ENCODE measurements around the gene TGM4.
"Not testable (repeated sequence)": the region's sequence is repeated elsewhere in the genome, so short reads cannot be mapped to it uniquely, and the experiment has no call there.

Gene TGM4

DNA sequence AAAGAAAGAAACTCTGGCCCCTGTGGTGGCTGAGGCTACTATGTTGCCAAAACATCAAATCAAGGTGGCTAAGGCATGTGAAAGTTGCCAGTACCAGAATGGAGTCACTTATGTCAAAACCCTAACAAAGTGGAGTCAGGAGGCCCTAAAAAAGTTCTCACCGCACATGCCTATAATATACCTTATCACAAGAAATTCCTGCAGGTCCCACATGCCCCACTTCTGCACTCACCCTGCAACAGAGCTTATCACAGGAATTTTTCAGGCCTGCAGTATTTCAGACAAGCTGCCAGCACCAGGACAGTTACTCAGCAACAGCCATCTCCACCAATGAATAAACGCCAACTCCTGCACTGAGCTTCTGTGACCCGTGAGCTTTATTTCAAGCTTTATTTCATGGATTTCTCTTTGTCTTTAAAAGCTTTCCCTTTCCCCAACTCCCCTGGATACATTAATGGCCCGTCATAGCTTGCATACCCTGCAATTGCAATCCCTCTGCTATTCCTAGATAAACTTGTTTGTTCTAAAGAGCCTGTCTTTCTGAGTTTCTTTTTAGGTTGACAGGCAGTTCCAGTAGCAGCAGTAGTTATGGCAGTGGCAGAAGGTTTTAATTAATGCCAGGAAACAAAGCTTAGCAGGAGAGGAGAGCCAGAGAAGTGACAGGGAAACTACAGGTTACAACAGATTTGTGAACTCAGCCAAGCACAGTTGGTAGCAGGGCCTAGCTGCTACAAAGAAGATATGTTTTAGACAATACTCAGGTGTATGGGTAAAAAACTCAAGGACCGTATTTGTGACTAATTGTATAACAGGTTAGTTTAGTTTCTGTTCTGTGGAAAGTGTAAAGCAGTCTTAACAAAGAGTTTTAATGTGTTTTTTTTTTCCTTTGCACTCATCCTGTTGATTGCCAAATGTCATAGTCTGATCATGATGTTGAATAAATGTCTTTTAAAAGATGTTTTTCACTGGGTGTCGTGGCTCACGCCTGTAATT is 28.6 kb upstream of the TGM4 start:
- no peak overlapping the region for H3K9ac ChIP-seq
- no peak for TF ChIP-seq Cebpa-rat (IDR thresholded peaks at IDR 0.05)
- H4K20me1 ChIP-seq, result no peaks in the 10 kb centered on the region
- no peak overlapping the region for H3K4me3 ChIP-seq
- no peaks in the 10 kb centered on the region for H3K27me3 ChIP-seq
- H3K27ac ChIP-seq, result no peak overlapping the region
- peaks cover 38 to 97% (median 90%) of the 10 kb centered on the region in 11 experiments for H3K36me3 ChIP-seq
- H3K9me3 ChIP-seq (replicated peaks in 1 of 11), result no peaks in the 10 kb centered on the region
- no peaks in the 10 kb centered on the region for H3K4me1 ChIP-seq
- H3K4me2 ChIP-seq, result no peak overlapping the region

DNA sequence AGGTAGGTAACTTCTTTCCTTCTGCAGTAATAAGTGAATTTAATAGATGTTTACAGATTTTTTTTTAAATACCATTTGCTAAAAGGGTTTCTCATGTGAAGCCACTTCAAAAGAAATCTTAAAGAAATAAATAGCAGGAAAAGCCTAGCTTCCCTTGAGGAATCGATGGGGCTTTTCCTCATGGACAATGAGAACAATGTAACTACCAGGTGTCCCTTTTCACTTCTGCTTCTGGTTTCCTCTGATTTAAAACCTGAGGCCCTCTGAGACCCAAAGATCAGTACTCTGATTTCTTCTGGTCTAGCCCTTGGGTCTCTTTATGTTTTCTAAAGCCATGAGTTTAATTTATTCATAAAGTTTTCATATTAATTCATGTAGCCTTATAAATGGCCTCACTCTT is 25.8 kb upstream of the TGM4 start:
- Histone ChIP-seq H3K9me3 (replicated peaks in 1 of 11) (peaks cover 3 to 14% (median 12%) of the 10 kb centered on the region in 11 experiments; a peak in 19 of 22 replicates), H3K4me1 (no peaks in the 10 kb centered on the region), H3K27ac (no peak overlapping the region), H3K27me3 (no peaks in the 10 kb centered on the region), H3K4me3 (no peak overlapping the region), H4K20me1 (no peaks in the 10 kb centered on the region), H3K9ac (no peak overlapping the region), H3K4me2 (no peak overlapping the region), H3K36me3 (peaks cover 49 to 97% (median 90%) of the 10 kb centered on the region in 11 experiments)
- TF ChIP-seq Cebpa-rat (IDR thresholded peaks at IDR 0.05), result no peak

DNA sequence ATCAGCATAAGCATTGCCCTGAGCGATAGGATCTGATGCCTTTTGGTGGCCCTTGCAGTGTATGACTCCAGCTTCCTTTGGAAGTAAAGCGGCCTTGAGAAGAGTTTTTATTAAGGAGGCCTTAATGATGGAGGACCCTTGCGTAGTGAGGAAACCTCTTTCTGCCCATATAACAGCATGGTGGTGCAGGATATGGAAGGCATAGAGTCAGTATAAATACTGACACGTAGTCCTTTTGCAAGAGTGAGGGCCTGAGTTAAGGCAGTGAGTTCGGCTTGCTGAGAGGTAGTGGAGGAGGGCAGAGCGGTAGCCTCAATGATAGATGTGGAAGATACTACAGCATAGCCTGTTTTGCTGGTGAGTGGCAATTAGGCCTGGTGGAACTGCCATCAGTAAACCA is 17.7 kb upstream of the TGM4 start:
- H3K9ac ChIP-seq, H3K4me1 ChIP-seq, H3K4me2 ChIP-seq, H3K27ac ChIP-seq, H4K20me1 ChIP-seq, H3K4me3 ChIP-seq, H3K27me3 ChIP-seq: not testable (repeated sequence)
- Histone ChIP-seq H3K36me3 (peaks cover 29 to 64% (median 57%) of the 10 kb centered on the region in 11 experiments), H3K9me3 (replicated peaks in 1 of 11) (peaks cover 28 to 52% (median 49%) of the 10 kb centered on the region in 11 experiments)

DNA sequence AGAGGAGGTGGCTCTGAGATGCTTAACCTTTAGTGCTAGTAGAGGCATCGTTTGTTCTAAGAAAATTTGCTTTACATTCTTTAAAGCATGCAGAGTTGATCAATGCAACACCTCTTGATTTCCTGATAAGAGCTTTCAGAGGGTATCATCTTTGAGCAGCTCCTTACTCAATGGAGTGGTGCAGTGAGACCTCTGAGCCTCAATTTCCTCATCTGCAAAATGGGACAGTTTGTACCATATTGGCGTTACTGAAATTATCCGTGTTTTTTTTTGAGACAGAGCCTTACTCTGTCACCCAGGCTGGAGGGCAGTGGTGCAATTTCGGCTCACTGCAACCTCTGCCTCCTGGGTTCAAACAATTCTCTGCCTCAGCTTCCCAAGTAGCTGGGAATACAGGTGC is 14.3 kb upstream of the TGM4 start:
- TF ChIP-seq Cebpa-rat (IDR thresholded peaks at IDR 0.05), result no peak
- Histone ChIP-seq H3K27ac (no peak overlapping the region), H4K20me1 (no peaks in the 10 kb centered on the region), H3K36me3 (peaks cover 8 to 35% (median 25%) of the 10 kb centered on the region in 11 experiments; a peak in 21 of 22 replicates), H3K9ac (no peak overlapping the region), H3K4me1 (peaks cover 8 to 19% (median 12%) of the 10 kb centered on the region in 10 experiments), H3K9me3 (replicated peaks in 1 of 11) (peaks cover 19 to 29% (median 24%) of the 10 kb centered on the region in 11 experiments), H3K4me2 (no peak overlapping the region), H3K27me3 (no peaks in the 10 kb centered on the region), H3K4me3 (no peak overlapping the region)

GRCh38 chr3:44861412-44862225 is 12.8 kb upstream of the TGM4 start, which contains the start of gene TMEM42:
Gene TMEM42 (plus strand): TSS chr3:44861912. CDS start chr3:44861925, 13 bp downstream.
- Histone ChIP-seq H3K36me3 (peaks cover 7 to 30% (median 14%) of the 10 kb centered on the region in 11 experiments; a peak in 20 of 22 replicates), H3K4me3 (peak within 1 kb of the TSS; percentile 60 to 79 (median 68)), H3K9me3 (replicated peaks in 1 of 11) (peaks cover 4 to 14% (median 9%) of the 10 kb centered on the region in 11 experiments; a peak in 21 of 22 replicates), H3K4me1 (peaks cover 8 to 23% (median 12%) of the 10 kb centered on the region in 10 experiments), H3K4me2 (peak within 1 kb of the TSS; percentile 80 to 99 (median 92)), H4K20me1 (no peaks in the 10 kb centered on the region), H3K27me3 (no peaks in the 10 kb centered on the region), H3K9ac (peak within 1 kb of the TSS; percentile 76 to 92 (median 87)), H3K27ac (peak within 1 kb of the TSS; percentile 73 to 93 (median 87))
- TF ChIP-seq Cebpa-rat (IDR thresholded peaks at IDR 0.05), result no peak

GRCh38 chr3:44862226-44862637 is 12.2 kb upstream of the TGM4 start:
- H3K9ac ChIP-seq, result peak overlapping the region; percentile 76 to 92 (median 87)
- H3K36me3 ChIP-seq, result peaks cover 1 to 30% (median 12%) of the 10 kb centered on the region in 11 experiments; a peak in 16 of 22 replicates
- H3K27me3 ChIP-seq, result no peaks in the 10 kb centered on the region
- H4K20me1 ChIP-seq, result no peaks in the 10 kb centered on the region
- H3K4me1 ChIP-seq, result peaks cover 8 to 23% (median 12%) of the 10 kb centered on the region in 10 experiments
- peak overlapping the region; percentile 60 to 79 (median 68) for H3K4me3 ChIP-seq
- peak overlapping the region; percentile 73 to 93 (median 87); a peak in 21 of 22 replicates for H3K27ac ChIP-seq
- H3K4me2 ChIP-seq, result peak overlapping the region; percentile 78 to 99 (median 92)
- peaks cover 0 to 8% (median 3%) of the 10 kb centered on the region in 11 experiments; a peak in 17 of 22 replicates for H3K9me3 ChIP-seq (replicated peaks in 1 of 11)
- TF ChIP-seq Cebpa-rat (IDR thresholded peaks at IDR 0.05), result no peak

GRCh38 chr3:44865272-44866035 is 9.0 kb upstream of the TGM4 start:
- H3K9me3 ChIP-seq (replicated peaks in 1 of 11), result peaks cover 0 to 10% (median 0%) of the 10 kb centered on the region in 11 experiments; a peak in 3 of 22 replicates
- peaks cover 8 to 28% (median 14%) of the 10 kb centered on the region in 10 experiments for H3K4me1 ChIP-seq
- H3K36me3 ChIP-seq, result peaks cover 0 to 25% (median 11%) of the 10 kb centered on the region in 11 experiments; a peak in 9 of 22 replicates
- no peak overlapping the region for H3K4me3 ChIP-seq
- H4K20me1 ChIP-seq, result no peaks in the 10 kb centered on the region
- no peak for TF ChIP-seq Cebpa-rat (IDR thresholded peaks at IDR 0.05)
- H3K4me2 ChIP-seq, result no peak overlapping the region
- H3K27ac ChIP-seq, result no peak overlapping the region
- H3K27me3 ChIP-seq, result no peaks in the 10 kb centered on the region
- H3K9ac ChIP-seq, result no peak overlapping the region; a peak in 1 of 22 replicates

- no peak overlapping the region for H3K4me3 ChIP-seq
- H3K4me2 ChIP-seq, result no peak overlapping the region
- H3K9me3 ChIP-seq (replicated peaks in 1 of 11), result peaks cover 0 to 10% (median 0%) of the 10 kb centered on the region in 11 experiments; a peak in 3 of 22 replicates
- H3K4me1 ChIP-seq, result peaks cover 11 to 39% (median 23%) of the 10 kb centered on the region in 10 experiments
- peaks cover 0 to 25% (median 11%) of the 10 kb centered on the region in 11 experiments; a peak in 9 of 22 replicates for H3K36me3 ChIP-seq
- H3K27ac ChIP-seq, result no peak overlapping the region
- H4K20me1 ChIP-seq, result no peaks in the 10 kb centered on the region
- no peaks in the 10 kb centered on the region for H3K27me3 ChIP-seq
- H3K9ac ChIP-seq, result no peak overlapping the region
- TF ChIP-seq Cebpa-rat (IDR thresholded peaks at IDR 0.05), result no peak
Measured at GRCh38 chr3:44867421-44868111, 6.8 kb upstream of the TGM4 start.

All from BLaER1 treated with 17β-estradiol and CSF1 and Interleukin-3, amounts not matched to agents 10 nM and 100 nM (cell line).